Neural cell (in vitro differentiated cells): ENCODE results near the gene HOPX. TPM values are rescaled to one million over a fixed set of nuclear protein-coding genes. Genes with fewer than 3 reads are reported as not detected.

ENCODE experiments used
- H2AFZ ChIP-seq: fragments of 200-600, 300-800 bp; sonication (generic), shearing (Covaris generic); 2 replicates; pipeline ENCODE4 v1.6.0; 2014; ENCODE audit warnings: low read depth, mild to moderate bottlenecking, antibody characterized with exemption, low read length, moderate library complexity
- H3F3A ChIP-seq: fragments of 200-600 bp; shearing (Covaris generic); 2 replicates; pipeline ENCODE4 v1.6.1; 2016; ENCODE audit warnings: mild to moderate bottlenecking, moderate library complexity, mixed read lengths, antibody characterized with exemption, low read length; ENCODE audit not compliant: insufficient read depth, poor library complexity, severe bottlenecking
- H3K27ac ChIP-seq: fragments of 200-600, 300-800 bp; sonication (generic), shearing (Covaris generic); 2 replicates; pipeline ENCODE4 v1.5.1; 2014; ENCODE audit warnings: mild to moderate bottlenecking, low read length, moderate library complexity
- H3K27me3 ChIP-seq: fragments of 300-800, 200-600 bp; sonication (generic), shearing (Covaris generic); 2 replicates; pipeline ENCODE4 v1.6.0; 2014; ENCODE audit warnings: mild to moderate bottlenecking, low read depth, low read length, moderate library complexity; ENCODE audit not compliant: insufficient read depth
- H3K36me3 ChIP-seq: fragments of 300-800, 200-600 bp; sonication (generic), shearing (Covaris generic); 2 replicates; pipeline ENCODE4 v1.5.1; 2014; ENCODE audit warnings: mild to moderate bottlenecking, antibody characterized with exemption, low read length, moderate library complexity; ENCODE audit not compliant: insufficient read depth
- H3K4me2 ChIP-seq: fragments of 300-800, 200-600 bp; sonication (generic), shearing (Covaris generic); 2 replicates; pipeline ENCODE4 v1.6.0; 2014; ENCODE audit warnings: mild to moderate bottlenecking, low read length
- H3K4me3 ChIP-seq: fragments of 300-800, 200-600 bp; sonication (generic), shearing (Covaris generic); 2 replicates; pipeline ENCODE4 v1.5.1; 2014; ENCODE audit warnings: mild to moderate bottlenecking, low read length, moderate library complexity
- H3K79me2 ChIP-seq: fragments of 200-600 bp; shearing (Covaris generic); replicated peaks from 2 replicates; pipeline ENCODE4 v1.6.0; 2014; ENCODE audit warnings: mild to moderate bottlenecking, low read length, moderate library complexity; ENCODE audit not compliant: insufficient read depth
- H3K9ac ChIP-seq: fragments of 300-800, 200-600 bp; sonication (generic), shearing (Covaris generic); 2 replicates; pipeline ENCODE4 v1.6.1; 2016; ENCODE audit warnings: mild to moderate bottlenecking, low read length, mixed read lengths
- H3K9me2 ChIP-seq: fragments of 200-600 bp; shearing (Covaris generic); 2 replicates; pipeline ENCODE4 v1.6.1; 2016; ENCODE audit warnings: mild to moderate bottlenecking, low read length, mixed read lengths; ENCODE audit not compliant: insufficient read depth
- H3K9me3 ChIP-seq: fragments of 200-600, 300-800 bp; sonication (generic), shearing (Covaris generic); 2 replicates; pipeline ENCODE4 v1.6.1; 2016; ENCODE audit warnings: mild to moderate bottlenecking, mixed run types, low read length, moderate library complexity, mixed read lengths
- H4K20me1 ChIP-seq: fragments of 200-600 bp; shearing (Covaris generic); 2 replicates; pipeline ENCODE4 v1.6.1; 2016; ENCODE audit warnings: mild to moderate bottlenecking, mixed run types; ENCODE audit not compliant: insufficient read depth
- CTCF ChIP-seq: fragments of 450-650 bp; IDR thresholded peaks from 2 replicates; pipeline ENCODE4 v1.5.1; 2014; ENCODE audit warnings: antibody characterized with exemption, mild to moderate bottlenecking, moderate library complexity; ENCODE audit not compliant: poor library complexity, severe bottlenecking
- EP300 ChIP-seq: fragments of 450-650 bp; conservative IDR thresholded peaks from 2 replicates; pipeline ENCODE4 v1.6.1; 2014; ENCODE audit warnings: antibody characterized with exemption, mild to moderate bottlenecking, moderate library complexity; ENCODE audit not compliant: poor library complexity, severe bottlenecking
- EZH2 ChIP-seq: fragments of 200-600, 300-800 bp; shearing (Covaris generic), sonication (generic); IDR thresholded peaks from 2 replicates; pipeline ENCODE4 v1.6.1; 2014; ENCODE audit warnings: antibody characterized with exemption, low read length, borderline replicate concordance, mild to moderate bottlenecking; ENCODE audit not compliant: insufficient read depth, poor library complexity, severe bottlenecking
- MXI1 ChIP-seq: fragments of 450-650 bp; conservative IDR thresholded peaks from 2 replicates; pipeline ENCODE4 v1.6.1; 2014; ENCODE audit warnings: antibody characterized with exemption, mild to moderate bottlenecking; ENCODE audit not compliant: poor library complexity, severe bottlenecking
- POLR2AphosphoS5 ChIP-seq: IDR thresholded peaks from 2 replicates; pipeline ENCODE4 v1.6.1; 2012
- RAD21 ChIP-seq: fragments of 450-650 bp; conservative IDR thresholded peaks from 2 replicates; pipeline ENCODE4 v1.6.1; 2014; ENCODE audit warnings: antibody characterized with exemption, mild to moderate bottlenecking, moderate library complexity
- REST ChIP-seq: IDR thresholded peaks from 2 replicates; pipeline ENCODE4 v1.6.1; 2012; ENCODE audit warnings: borderline replicate concordance
- SMC3 ChIP-seq: fragments of 450-650 bp; conservative IDR thresholded peaks from 2 replicates; pipeline ENCODE4 v1.6.1; 2014; ENCODE audit warnings: antibody characterized with exemption, mild to moderate bottlenecking, moderate library complexity; ENCODE audit not compliant: poor library complexity
- TAF1 ChIP-seq: IDR thresholded peaks from 2 replicates; pipeline ENCODE4 v1.6.1; 2012; ENCODE audit warnings: low read depth
- polyA plus RNA-seq: library from polyadenylated mRNA; depleted of rRNA; stranded (reverse); fragments of >200 nt; gene quantifications from 2 replicates; pipeline ENCODE4 v1.2.3, GENCODE V29; 2014

The HOPX gene
- polyA plus RNA-seq, 1 donor from 2014 or later = 2.0 TPM

GRCh38 chr4:56690393-56690792 is 9.3 kb upstream of the HOPX start:
- Histone ChIP-seq H3K4me3 (no peak overlapping the region), H3K79me2 (no peaks in the 10 kb centered on the region), H4K20me1 (no peaks in the 10 kb centered on the region), H3K9ac (no peak overlapping the region), H2AFZ (no peak overlapping the region), H3K36me3 (no peaks in the 10 kb centered on the region), H3K9me2 (no peaks in the 10 kb centered on the region), H3K27me3 (no peaks in the 10 kb centered on the region), H3K4me2 (no peak overlapping the region), H3F3A (no peaks in the 10 kb centered on the region), H3K9me3 (no peaks in the 10 kb centered on the region), H3K27ac (no peak overlapping the region)
- no peak for TF ChIP-seq TAF1
- no peak for TF ChIP-seq SMC3
- TF ChIP-seq EP300 = no peak
- TF ChIP-seq REST = no peak
- no peak for TF ChIP-seq EZH2
- TF ChIP-seq RAD21 = no peak
- no peak for TF ChIP-seq POLR2AphosphoS5
- no peak for TF ChIP-seq MXI1
- TF ChIP-seq CTCF = no peak

- Histone ChIP-seq H3F3A (no peaks in the 10 kb centered on the region), H3K9ac (no peak overlapping the region), H3K79me2 (no peaks in the 10 kb centered on the region), H2AFZ (no peak overlapping the region), H3K4me3 (no peak overlapping the region), H3K9me2 (no peaks in the 10 kb centered on the region), H3K27ac (no peak overlapping the region), H3K9me3 (no peaks in the 10 kb centered on the region), H3K27me3 (no peaks in the 10 kb centered on the region), H4K20me1 (no peaks in the 10 kb centered on the region), H3K4me2 (no peak overlapping the region), H3K36me3 (no peaks in the 10 kb centered on the region)
- TF ChIP-seq TAF1 (no peak), EZH2 (no peak), SMC3 (no peak), MXI1 (no peak), POLR2AphosphoS5 (no peak), CTCF (no peak), EP300 (no peak), RAD21 (no peak), REST (no peak)
These were observed 8.3 kb upstream of the HOPX start for GRCh38 chr4:56689201-56689969.
